ENCODE data around the gene AP4S1.

Gene AP4S1

GRCh38 chr14:31139301-31139847, 113.9 kb downstream of the AP4S1 start:
- DNase-seq: no peak

- DNase-seq: no peak
Observed at GRCh38 chr14:31142455-31143087, 117.1 kb downstream of the AP4S1 start.
